MCF 10A (cell line): ENCODE data around the gene RPL41. TPM values are rescaled to one million over a fixed set of nuclear protein-coding genes. Genes with fewer than 3 reads are reported as not detected.
A peak's percentile ranks its signal among the peaks of the same experiment; 100 is the strongest.

Source experiments
- BruUV-seq: library from RNA; stranded (reverse); fragments of 400-500 nt; replicated peaks from 2 replicates; lab custom pipeline; 2021; lab: Mats Ljungman, UMichigan
- CTCF ChIA-PET: fragments of 300-600 bp; sonication (Branson Sonifier 250); formaldehyde crosslinking; extraction: SDS; loops from one replicate; lab custom pipeline; 2021; ENCODE audit warnings: antibody characterized with exemption, inconsistent platforms; lab: Yijun Ruan, JAX
- POLR2A ChIA-PET: fragments of 300-600, 350-650 bp; sonication (Branson Sonifier 250); formaldehyde crosslinking; extraction: SDS; loops from one replicate; lab custom pipeline; 2020; ENCODE audit warnings: antibody characterized with exemption, inconsistent platforms; lab: Yijun Ruan, JAX
- DNase-seq: peaks from one replicate; pipeline ENCODE4 v3.0.0-alpha.2; 2018; ENCODE audit not compliant: unreplicated experiment
- H3K27ac Mint-ChIP-seq: one replicate; pipeline ENCODE4 v1.8.0; 2022; ENCODE audit warnings: mild to moderate bottlenecking, low read depth, mixed read lengths; ENCODE audit not compliant: unreplicated experiment
- H3K27me3 Mint-ChIP-seq: one replicate; pipeline ENCODE4 v1.8.0; 2022; ENCODE audit warnings: mixed read lengths; ENCODE audit not compliant: insufficient read depth, unreplicated experiment
- H3K36me3 Mint-ChIP-seq: one replicate; pipeline ENCODE4 v1.8.0; 2022; ENCODE audit warnings: mild to moderate bottlenecking, moderate library complexity, mixed read lengths; ENCODE audit not compliant: insufficient read depth, unreplicated experiment
- H3K4me1 Mint-ChIP-seq: one replicate; pipeline ENCODE4 v1.8.0; 2022; ENCODE audit warnings: mixed read lengths; ENCODE audit not compliant: insufficient read depth, unreplicated experiment
- H3K4me3 Mint-ChIP-seq: one replicate; pipeline ENCODE4 v1.8.0; 2022; ENCODE audit warnings: mild to moderate bottlenecking, moderate library complexity, mixed read lengths; ENCODE audit not compliant: unreplicated experiment
- H3K9me3 Mint-ChIP-seq: one replicate; pipeline ENCODE4 v1.8.0; 2022; ENCODE audit warnings: mixed read lengths; ENCODE audit not compliant: unreplicated experiment
- CTCF ChIP-seq: fragments of 200-600 bp; IDR thresholded peaks from one replicate; pipeline ENCODE4 v1.8.0; 2022; ENCODE audit warnings: antibody characterized with exemption, mild to moderate bottlenecking; ENCODE audit not compliant: unreplicated experiment
- intact Hi-C: fragments of 100-400 bp; cut with micrococcal nuclease; formaldehyde crosslinking; loops from 2 replicates; pipeline ENCODE4 v1.14.1; 2022
- total RNA-seq: library from RNA; stranded (reverse); gene quantifications from 2 replicates; pipeline ENCODE4 v1.2.3, GENCODE V29; 2022

The RPL41 gene
- total RNA-seq, 1 experiment from 2014 or later, result 4,734 TPM

- BruUV-seq, result no TSS peak
- POLR2A ChIA-PET, result interaction anchor here (0.6 to 6.7 kb wide), 16 partner anchors 8 to 303 kb away, joined by 3 to 249 read pairs (median 10); partner anchors contain the start of genes ANKRD52, ERBB3, ESYT1 and MYL6
- Mint-ChIP-seq H3K9me3 (no peaks in the 10 kb centered on the region), H3K4me1 (peaks cover 12% of the 10 kb centered on the region), H3K27me3 (no peaks in the 10 kb centered on the region), H3K36me3 (peaks cover 33% of the 10 kb centered on the region), H3K4me3 (peak overlapping the region; percentile 95), H3K27ac (peak overlapping the region; percentile 100)
- intact Hi-C loops, result no loop called here
- TF ChIP-seq CTCF, result no peak
- DNase-seq, result peak; percentile 51
- CTCF ChIA-PET, result interaction anchor here (0.6 to 3.8 kb wide), 30 partner anchors 8 to 1681 kb away, joined by 3 to 57 read pairs (median 4); partner anchors contain the start of genes ANKRD52, ESYT1, MYL6 and RNF41
Measured at GRCh38 chr12:56120158-56120846, 3.9 kb downstream of the RPL41 start.

DNA sequence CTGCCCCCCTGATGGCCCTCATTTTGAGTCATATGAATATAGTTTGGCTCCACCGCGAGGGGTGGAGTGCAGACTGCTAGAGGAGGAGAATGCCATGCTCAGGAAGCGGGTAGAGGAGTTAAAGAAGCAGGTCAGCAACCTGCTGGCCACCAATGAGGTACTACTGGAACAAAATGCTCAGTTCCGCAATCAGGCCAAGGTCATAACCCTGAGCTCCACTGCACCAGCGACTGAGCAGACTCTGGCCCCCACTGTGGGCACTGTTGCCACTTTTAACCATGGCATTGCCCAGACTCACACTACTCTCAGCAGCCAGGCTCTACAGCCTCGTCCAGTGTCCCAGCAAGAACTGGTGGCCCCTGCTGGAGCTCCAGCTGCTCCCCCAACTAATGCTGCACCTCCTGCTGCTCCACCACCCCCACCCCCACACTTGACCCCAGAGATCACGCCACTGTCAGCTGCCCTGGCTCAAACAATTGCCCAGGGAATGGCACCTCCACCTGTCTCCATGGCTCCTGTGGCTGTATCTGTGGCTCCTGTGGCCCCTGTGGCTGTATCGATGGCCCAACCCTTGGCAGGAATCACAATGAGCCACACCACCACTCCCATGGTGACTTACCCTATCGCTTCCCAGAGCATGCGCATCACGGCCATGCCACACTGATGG lies 4.9 kb downstream of the RPL41 start:
- intact Hi-C loops, result no loop called here
- no peaks in the 10 kb centered on the region for H3K27me3 Mint-ChIP-seq

DNA sequence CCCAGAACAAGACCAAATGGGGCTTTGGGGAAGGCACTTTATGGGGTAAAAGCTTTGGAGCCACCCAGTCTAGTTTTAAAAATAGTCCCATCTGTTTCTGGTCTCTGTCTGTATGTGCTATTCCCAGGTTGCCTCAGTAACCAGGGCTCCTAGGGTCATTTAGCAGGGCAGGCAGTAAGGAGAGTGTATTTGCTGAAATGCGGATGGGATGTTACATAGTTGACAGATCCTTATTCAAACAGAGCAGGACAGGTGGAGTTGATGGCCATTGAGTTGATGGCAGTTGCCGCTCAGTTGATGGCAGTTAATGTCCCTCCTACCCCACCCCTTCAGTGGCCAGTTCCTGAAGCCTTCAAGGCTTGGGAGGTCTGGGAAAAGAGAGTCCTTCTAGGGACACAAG lies 6.2 kb downstream of the RPL41 start:
- Mint-ChIP-seq H3K4me3 (no peak overlapping the region), H3K9me3 (no peaks in the 10 kb centered on the region), H3K4me1 (peaks cover 31% of the 10 kb centered on the region), H3K27me3 (no peaks in the 10 kb centered on the region), H3K27ac (no peak overlapping the region), H3K36me3 (peaks cover 24% of the 10 kb centered on the region)
- no peak for TF ChIP-seq CTCF
- CTCF ChIA-PET, result interaction anchor here (0.5 to 2.0 kb wide), 7 partner anchors 66 to 1026 kb away, joined by 3 to 15 read pairs (median 4); partner anchors contain the start of gene SMARCC2
- POLR2A ChIA-PET, result interaction anchor here (4.4 kb wide), 1 partner anchor 99 kb away, joined by 29 read pairs; the partner anchor contains the start of gene RNF41
- no peak for DNase-seq
- no TSS peak for BruUV-seq
- intact Hi-C loops, result no loop called here

More for the DNA sequence above, 4.9 kb downstream of the RPL41 start:
- DNase-seq, result no peak
- Mint-ChIP-seq H3K4me1 (peaks cover 18% of the 10 kb centered on the region), H3K9me3 (no peaks in the 10 kb centered on the region), H3K4me3 (no peak overlapping the region), H3K36me3 (peaks cover 32% of the 10 kb centered on the region), H3K27ac (no peak overlapping the region)
- no peak for TF ChIP-seq CTCF
- BruUV-seq, result no TSS peak
- CTCF ChIA-PET, result interaction anchor here (0.6 kb wide), 1 partner anchor 42 kb away, joined by 5 read pairs; no protein-coding TSS in a partner anchor
- POLR2A ChIA-PET, result interaction anchor here (4.9 kb wide), 1 partner anchor 39 kb away, joined by 70 read pairs; the partner anchor contains the start of gene MYL6

GRCh38 chr12:56124133-56124532 lies 7.7 kb downstream of the RPL41 start:
- H3K9me3 Mint-ChIP-seq, result no peaks in the 10 kb centered on the region
- no peak for TF ChIP-seq CTCF
- no peaks in the 10 kb centered on the region for H3K27me3 Mint-ChIP-seq
- H3K36me3 Mint-ChIP-seq, result peaks cover 14% of the 10 kb centered on the region
- no peak for DNase-seq
- peaks cover 26% of the 10 kb centered on the region for H3K4me1 Mint-ChIP-seq
- no TSS peak for BruUV-seq
- ChIA-PET POLR2A (interaction anchor here (0.9 to 4.4 kb wide), 7 partner anchors 20 to 175 kb away, joined by 3 to 29 read pairs (median 4); partner anchors contain the start of genes MYL6, PA2G4, RNF41 and SMARCC2), CTCF (interaction anchor here (0.6 to 3.7 kb wide), 13 partner anchors 7 to 386 kb away, joined by 3 to 15 read pairs (median 5); partner anchors contain the start of genes ANKRD52, ERBB3, MYL6 and MYL6B)
- intact Hi-C loops, result no loop called here
- H3K27ac Mint-ChIP-seq, result no peak overlapping the region
- H3K4me3 Mint-ChIP-seq, result no peak overlapping the region
